ENCODE results near the gene CYP19A1.

GRCh38 chr15:51335087-51335486 lies 3.3 kb downstream of the CYP19A1 start:
- TF ChIP-seq POLR2A (IDR thresholded peaks at IDR 0.05) (no peak), CTCF (IDR thresholded peaks at IDR 0.05) (no peak)

Measured in esophagus squamous epithelium (tissue), 4 donors.